A673 (cell line): ENCODE results near the gene GRWD1. TPM values are rescaled to one million over a fixed set of nuclear protein-coding genes. Genes with fewer than 3 reads are reported as not detected.
A peak's percentile ranks its signal among the peaks of the same experiment; 100 is the strongest.

Source experiments
- BruUV-seq: library from RNA; stranded (reverse); fragments of 400-500 nt; replicated peaks from 2 replicates; lab custom pipeline; 2021; lab: Mats Ljungman, UMichigan
- CTCF ChIA-PET: fragments of 300-600 bp; sonication (Branson Sonifier 250); formaldehyde crosslinking; loops from one replicate; lab custom pipeline; 2022; ENCODE audit warnings: antibody characterized with exemption; lab: Charles Lee
- POLR2A ChIA-PET: fragments of 300-600 bp; sonication (Branson Sonifier 250); formaldehyde crosslinking; loops from one replicate; lab custom pipeline; 2022; ENCODE audit warnings: antibody characterized with exemption; ENCODE audit not compliant: low non-redundant PET; lab: Charles Lee
- DNase-seq: peaks from one replicate; pipeline ENCODE4 v3.0.0-alpha.2; 2015; ENCODE audit warnings: low spot score
- H3K27ac ChIP-seq: fragments of 200-600 bp; sonication (generic); 2 replicates; pipeline ENCODE4 v1.5.1; 2016; ENCODE audit warnings: mixed run types, low read depth, mild to moderate bottlenecking, mixed read lengths, antibody characterized with exemption, low read length; ENCODE audit not compliant: poor library complexity, severe bottlenecking
- H3K27me3 ChIP-seq: fragments of 200-600 bp; sonication (generic); replicated peaks from 2 replicates; pipeline ENCODE4 v1.6.1; 2017; ENCODE audit warnings: mixed run types, low read depth, mild to moderate bottlenecking, mixed read lengths, antibody characterized with exemption, low read length; ENCODE audit not compliant: insufficient read depth, poor library complexity
- H3K36me3 ChIP-seq: fragments of 200-600 bp; sonication (generic); 2 replicates; pipeline ENCODE4 v1.6.1; 2016; ENCODE audit warnings: mixed run types, mild to moderate bottlenecking, mixed read lengths, antibody characterized with exemption, low read length; ENCODE audit not compliant: insufficient read depth, poor library complexity, severe bottlenecking
- H3K4me1 ChIP-seq: fragments of 200-600 bp; sonication (generic); 2 replicates; pipeline ENCODE4 v1.6.1; 2017; ENCODE audit warnings: mixed run types, mild to moderate bottlenecking, mixed read lengths, antibody characterized with exemption, low read length; ENCODE audit not compliant: insufficient read depth, poor library complexity, severe bottlenecking
- H3K4me3 ChIP-seq: fragments of 200-600 bp; sonication (generic); 2 replicates; pipeline ENCODE4 v1.5.1; 2016; ENCODE audit warnings: low read depth, mixed run types, mild to moderate bottlenecking, mixed read lengths, low read length; ENCODE audit not compliant: poor library complexity, severe bottlenecking
- H3K9me3 ChIP-seq: fragments of 200-600 bp; sonication (generic); 2 replicates; pipeline ENCODE4 v1.6.1; 2016; ENCODE audit warnings: mixed run types, low read depth, mild to moderate bottlenecking, mixed read lengths, antibody characterized with exemption, low read length; ENCODE audit not compliant: poor library complexity, severe bottlenecking
- EZH2 ChIP-seq: fragments of 200-600 bp; sonication (generic); IDR thresholded peaks from 2 replicates; pipeline ENCODE4 v1.6.1; 2017; ENCODE audit warnings: borderline replicate concordance, low read depth, mild to moderate bottlenecking, mixed read lengths, antibody characterized with exemption, low read length; ENCODE audit not compliant: poor library complexity, severe bottlenecking
- intact Hi-C: fragments of 100-400 bp; cut with micrococcal nuclease; formaldehyde crosslinking; loops from one replicate; pipeline ENCODE4 v1.10.0; 2022; ENCODE audit not compliant: unreplicated experiment
- total RNA-seq: library from RNA; stranded (reverse); gene quantifications from 2 replicates; pipeline ENCODE4 v1.2.3, GENCODE V29; 2021
- TF ChIP-seq, protein P1 (sequence below): fragments of 300-800, 200-600 bp; sonication (generic); conservative IDR thresholded peaks from 2 replicates; pipeline ENCODE4 v1.5.1; 2017; ENCODE audit warnings: low read depth, mild to moderate bottlenecking, antibody characterized with exemption, low read length, moderate library complexity, mixed read lengths

Gene GRWD1
- total RNA-seq, 1 experiment from 2014 or later = 109 TPM

DNA sequence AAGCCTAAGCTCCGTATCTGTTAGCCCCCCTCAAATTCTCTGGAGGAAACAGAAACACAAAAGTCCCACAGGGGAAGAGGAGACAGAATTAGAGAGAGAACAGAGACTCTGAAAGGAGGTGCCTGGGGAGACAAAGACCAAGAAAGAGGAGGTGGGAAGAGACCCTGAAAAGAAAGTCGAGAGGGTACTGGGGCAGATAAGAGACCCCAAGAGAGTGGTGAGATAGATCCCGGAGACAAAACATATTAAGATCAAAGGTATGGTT is 915 bp upstream of the GRWD1 start:
- ChIA-PET CTCF (interaction anchor here (0.6 to 1.5 kb wide), 3 partner anchors 53 to 131 kb away, joined by 3 to 4 read pairs (median 3); partner anchors contain the start of gene KDELR1), POLR2A (no interaction called here)
- H3K27ac ChIP-seq = peak overlapping the region; percentile 89
- DNase-seq = peak; percentile 69
- peaks cover 13% of the 10 kb centered on the region for H3K4me1 ChIP-seq
- H3K4me3 ChIP-seq = peak overlapping the region; percentile 94
- BruUV-seq = no TSS peak
- intact Hi-C loops = loop anchor here (5.0 kb wide), 1 partner anchor 53 kb away; the partner anchor contains the start of genes GRIN2D and KDELR1
- TF ChIP-seq EZH2 = no peak
- TF ChIP-seq, protein P1, sequence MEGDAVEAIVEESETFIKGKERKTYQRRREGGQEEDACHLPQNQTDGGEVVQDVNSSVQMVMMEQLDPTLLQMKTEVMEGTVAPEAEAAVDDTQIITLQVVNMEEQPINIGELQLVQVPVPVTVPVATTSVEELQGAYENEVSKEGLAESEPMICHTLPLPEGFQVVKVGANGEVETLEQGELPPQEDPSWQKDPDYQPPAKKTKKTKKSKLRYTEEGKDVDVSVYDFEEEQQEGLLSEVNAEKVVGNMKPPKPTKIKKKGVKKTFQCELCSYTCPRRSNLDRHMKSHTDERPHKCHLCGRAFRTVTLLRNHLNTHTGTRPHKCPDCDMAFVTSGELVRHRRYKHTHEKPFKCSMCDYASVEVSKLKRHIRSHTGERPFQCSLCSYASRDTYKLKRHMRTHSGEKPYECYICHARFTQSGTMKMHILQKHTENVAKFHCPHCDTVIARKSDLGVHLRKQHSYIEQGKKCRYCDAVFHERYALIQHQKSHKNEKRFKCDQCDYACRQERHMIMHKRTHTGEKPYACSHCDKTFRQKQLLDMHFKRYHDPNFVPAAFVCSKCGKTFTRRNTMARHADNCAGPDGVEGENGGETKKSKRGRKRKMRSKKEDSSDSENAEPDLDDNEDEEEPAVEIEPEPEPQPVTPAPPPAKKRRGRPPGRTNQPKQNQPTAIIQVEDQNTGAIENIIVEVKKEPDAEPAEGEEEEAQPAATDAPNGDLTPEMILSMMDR = no peak
- H3K36me3 ChIP-seq = peaks cover 32% of the 10 kb centered on the region
- H3K9me3 ChIP-seq = no peaks in the 10 kb centered on the region
- H3K27me3 ChIP-seq = no peaks in the 10 kb centered on the region

DNA sequence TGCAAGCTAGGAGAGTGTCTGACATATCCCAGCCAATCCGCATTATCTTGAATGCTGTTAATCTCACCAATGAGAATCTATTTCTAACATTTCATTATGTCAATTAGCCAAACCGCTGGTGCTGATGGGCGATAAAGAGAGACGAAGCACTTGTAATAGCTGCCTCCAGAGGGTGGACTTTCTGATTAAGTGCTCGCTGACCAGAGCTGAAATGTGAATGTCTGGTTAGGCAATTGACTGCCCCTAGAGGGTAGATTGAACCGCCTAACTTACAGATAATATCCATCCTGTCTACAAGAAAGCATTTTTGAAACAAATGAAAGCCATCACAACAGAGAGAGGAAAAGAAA is 552 bp upstream of the GRWD1 start:
- Histone ChIP-seq H3K36me3 (peaks cover 35% of the 10 kb centered on the region), H3K27me3 (no peaks in the 10 kb centered on the region), H3K9me3 (no peaks in the 10 kb centered on the region), H3K4me3 (peak overlapping the region; percentile 94), H3K4me1 (peaks cover 13% of the 10 kb centered on the region), H3K27ac (peak overlapping the region; percentile 89)
- no TSS peak for BruUV-seq
- CTCF ChIA-PET = interaction anchor here (0.6 to 1.5 kb wide), 3 partner anchors 54 to 132 kb away, joined by 3 to 4 read pairs (median 3); partner anchors contain the start of gene KDELR1
- TF ChIP-seq EZH2 = no peak
- TF ChIP-seq, protein P1 = peak; percentile 28; the same call in 1 of the 2 replicates
- intact Hi-C loops = loop anchor here (5.0 kb wide), 1 partner anchor 53 kb away; the partner anchor contains the start of genes GRIN2D and KDELR1
- DNase-seq = peak; percentile 89
- POLR2A ChIA-PET = interaction anchor here (0.6 kb wide), 1 partner anchor 290 kb away, joined by 3 read pairs; no protein-coding TSS in a partner anchor

DNA sequence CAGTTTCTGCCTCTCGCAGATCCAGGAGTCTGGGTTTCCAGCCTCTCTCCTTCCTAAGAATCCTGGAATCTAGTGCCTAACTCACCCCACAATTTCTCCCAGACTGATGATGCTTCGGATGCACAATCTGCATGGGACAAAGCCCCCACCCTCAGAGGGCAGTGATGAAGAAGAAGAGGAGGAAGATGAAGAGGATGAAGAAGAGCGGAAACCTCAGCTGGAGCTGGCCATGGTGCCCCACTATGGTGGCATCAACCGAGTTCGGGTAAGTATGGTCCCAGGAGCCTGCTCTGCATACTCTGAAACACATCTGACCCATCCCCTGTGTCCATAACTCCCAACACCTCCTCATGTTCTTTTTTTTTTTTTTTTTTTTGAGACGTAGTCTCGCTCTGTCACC is 796 bp downstream of the GRWD1 start:
- ChIA-PET CTCF (interaction anchor here (0.6 kb wide), 1 partner anchor 1098 kb away, joined by 4 read pairs; the partner anchor contains the start of gene DHX34), POLR2A (no interaction called here)
- Histone ChIP-seq H3K27me3 (no peaks in the 10 kb centered on the region), H3K4me3 (peak overlapping the region; percentile 94), H3K9me3 (no peaks in the 10 kb centered on the region), H3K4me1 (peaks cover 13% of the 10 kb centered on the region), H3K27ac (peak overlapping the region; percentile 89), H3K36me3 (peaks cover 48% of the 10 kb centered on the region)
- intact Hi-C loops = loop anchor here (5.0 kb wide), 1 partner anchor 54 kb away; the partner anchor contains the start of genes GRIN2D and KDELR1
- DNase-seq = no peak
- TF ChIP-seq, protein P1 = no peak
- no peak for TF ChIP-seq EZH2
- BruUV-seq = no TSS peak
